Measurements from ENCODE around the gene CAB39. TPM values are rescaled to one million over a fixed set of nuclear protein-coding genes. Genes with fewer than 3 reads are reported as not detected.

The CAB39 gene
- total RNA-seq, 2 experiments from 2014 or later, result 128 to 129 TPM

- DNase-seq, result no peak
- Mint-ChIP-seq H3K27me3 (no peaks in the 10 kb centered on the region), H3K27ac (peak overlapping the region; percentile 39), H3K36me3 (peaks cover 38% of the 10 kb centered on the region), H3K4me1 (ENCODE audit: low read depth) (peaks cover 23% of the 10 kb centered on the region), H3K9me3 (no peaks in the 10 kb centered on the region), H3K4me3 (no peak overlapping the region)
- ChIA-PET POLR2A (interaction anchor here (1.0 kb wide), 1 partner anchor 10 kb away, joined by 4 read pairs; no protein-coding TSS in a partner anchor), CTCF (interaction anchor here (0.7 to 2.6 kb wide), 2 partner anchors 11 to 15 kb away, joined by 3 to 12 read pairs; no protein-coding TSS in a partner anchor)
- intact Hi-C loops (cut with micrococcal nuclease), result no loop called here
Observed at GRCh38 chr2:230809015-230809414, 96.4 kb downstream of the CAB39 start.

DNA sequence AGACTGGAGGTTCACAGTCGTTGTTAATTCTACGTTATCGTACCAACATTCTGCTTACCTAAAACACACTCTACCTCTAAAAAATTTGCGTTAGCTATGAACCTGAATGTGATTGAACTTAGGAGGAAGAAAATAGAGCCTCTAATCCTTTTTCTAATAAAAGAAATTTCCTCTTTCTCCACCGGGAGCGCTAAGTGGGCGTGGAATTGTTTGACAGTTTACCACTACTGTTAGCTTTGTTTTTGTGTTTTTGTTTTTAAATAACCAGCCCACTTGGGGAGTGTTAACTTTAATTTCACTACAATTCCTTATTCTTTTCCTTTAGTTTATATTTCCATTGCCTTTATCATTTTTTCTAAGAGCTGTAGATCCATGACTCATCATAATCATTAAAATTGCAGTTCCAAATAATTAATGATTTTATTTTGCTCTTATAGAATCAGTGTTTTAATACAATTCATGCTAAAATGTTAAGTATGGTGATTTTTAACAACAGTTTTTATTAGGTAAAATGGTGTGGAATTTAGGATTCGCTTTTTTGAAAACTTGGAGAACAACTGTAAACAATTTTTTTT, 97.1 kb downstream of the CAB39 start:
- no peak overlapping the region for H3K27ac Mint-ChIP-seq
- no peaks in the 10 kb centered on the region for H3K27me3 Mint-ChIP-seq
- H3K36me3 Mint-ChIP-seq, result peaks cover 37% of the 10 kb centered on the region
- ChIA-PET CTCF (interaction anchor here (0.7 to 2.6 kb wide), 2 partner anchors 11 to 15 kb away, joined by 3 to 12 read pairs; no protein-coding TSS in a partner anchor), POLR2A (interaction anchor here (1.0 kb wide), 1 partner anchor 9 kb away, joined by 4 read pairs; no protein-coding TSS in a partner anchor)
- no peaks in the 10 kb centered on the region for H3K9me3 Mint-ChIP-seq
- no peak for DNase-seq
- peaks cover 16% of the 10 kb centered on the region for H3K4me1 Mint-ChIP-seq (ENCODE audit: low read depth)
- no peak overlapping the region for H3K4me3 Mint-ChIP-seq
- intact Hi-C loops (cut with micrococcal nuclease), result no loop called here

GRCh38 chr2:230811508-230811907, 98.9 kb downstream of the CAB39 start:
- intact Hi-C loops (cut with micrococcal nuclease), result no loop called here
- H3K27me3 Mint-ChIP-seq, result no peaks in the 10 kb centered on the region
- ChIA-PET CTCF (interaction anchor here (1.6 to 2.6 kb wide), 2 partner anchors 13 kb away, joined by 9 to 12 read pairs; no protein-coding TSS in a partner anchor), POLR2A (no interaction called here)
- DNase-seq, result no peak
- peaks cover 42% of the 10 kb centered on the region for H3K36me3 Mint-ChIP-seq
- H3K27ac Mint-ChIP-seq, result peak overlapping the region; percentile 25
- H3K4me1 Mint-ChIP-seq (ENCODE audit: low read depth), result peaks cover 6% of the 10 kb centered on the region
- H3K4me3 Mint-ChIP-seq, result no peak overlapping the region
- H3K9me3 Mint-ChIP-seq, result no peaks in the 10 kb centered on the region

- ChIA-PET POLR2A (no interaction called here), CTCF (interaction anchor here (0.7 to 1.6 kb wide), 2 partner anchors 12 to 14 kb away, joined by 3 to 9 read pairs; no protein-coding TSS in a partner anchor)
- H3K4me3 Mint-ChIP-seq, result no peak overlapping the region
- H3K36me3 Mint-ChIP-seq, result peaks cover 47% of the 10 kb centered on the region
- intact Hi-C loops (cut with micrococcal nuclease), result no loop called here
- H3K4me1 Mint-ChIP-seq (ENCODE audit: low read depth), result peaks cover 5% of the 10 kb centered on the region
- no peak for DNase-seq
- no peak overlapping the region for H3K27ac Mint-ChIP-seq
- no peaks in the 10 kb centered on the region for H3K9me3 Mint-ChIP-seq
- H3K27me3 Mint-ChIP-seq, result no peaks in the 10 kb centered on the region
Observed at GRCh38 chr2:230812033-230812432, 99.4 kb downstream of the CAB39 start.

- intact Hi-C loops (cut with micrococcal nuclease), result no loop called here
- CTCF ChIA-PET, result interaction anchor here (0.8 to 1.3 kb wide), 3 partner anchors 10 to 182 kb away, joined by 3 to 4 read pairs (median 3); no protein-coding TSS in a partner anchor
- POLR2A ChIA-PET, result no interaction called here
- peaks cover 56% of the 10 kb centered on the region for H3K36me3 Mint-ChIP-seq
- H3K9me3 Mint-ChIP-seq, result no peaks in the 10 kb centered on the region
- no peak for DNase-seq
- peak overlapping the region; percentile 34 for H3K27ac Mint-ChIP-seq
- no peaks in the 10 kb centered on the region for H3K27me3 Mint-ChIP-seq
- H3K4me3 Mint-ChIP-seq, result no peak overlapping the region
- H3K4me1 Mint-ChIP-seq (ENCODE audit: low read depth), result no peaks in the 10 kb centered on the region
Observed at GRCh38 chr2:230814616-230815015, 102.0 kb downstream of the CAB39 start.

DNA sequence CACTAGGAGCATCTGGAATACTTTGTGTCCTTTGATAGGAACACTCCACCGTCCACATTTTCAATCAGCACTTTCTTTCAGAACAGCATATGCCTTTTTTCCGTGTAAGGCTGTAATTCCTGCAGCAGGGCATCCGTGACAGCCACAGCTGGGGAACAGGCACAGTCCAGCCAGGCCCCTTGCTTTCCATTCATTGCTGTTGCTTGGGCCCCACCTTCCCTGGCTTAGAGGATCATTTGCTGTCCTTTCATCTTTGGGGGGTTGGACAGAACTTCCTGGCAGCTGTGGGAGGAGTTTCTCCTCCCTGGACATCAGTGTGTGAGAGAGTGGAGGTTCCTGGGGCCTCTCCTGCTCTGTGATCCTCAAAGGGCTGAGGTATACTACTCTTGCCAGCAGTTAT, 102.4 kb downstream of the CAB39 start:
- Mint-ChIP-seq H3K4me3 (no peak overlapping the region), H3K4me1 (ENCODE audit: low read depth) (no peaks in the 10 kb centered on the region), H3K27ac (peak overlapping the region; percentile 34), H3K27me3 (no peaks in the 10 kb centered on the region), H3K9me3 (no peaks in the 10 kb centered on the region), H3K36me3 (peaks cover 54% of the 10 kb centered on the region)
- ChIA-PET CTCF (interaction anchor here (0.8 to 1.3 kb wide), 2 partner anchors 9 to 183 kb away, joined by 3 to 4 read pairs; no protein-coding TSS in a partner anchor), POLR2A (no interaction called here)
- no peak for DNase-seq
- intact Hi-C loops (cut with micrococcal nuclease), result no loop called here

- no peak overlapping the region for H3K27ac Mint-ChIP-seq
- no peak overlapping the region for H3K4me3 Mint-ChIP-seq
- POLR2A ChIA-PET, result no interaction called here
- no peaks in the 10 kb centered on the region for H3K27me3 Mint-ChIP-seq
- no peaks in the 10 kb centered on the region for H3K4me1 Mint-ChIP-seq (ENCODE audit: low read depth)
- intact Hi-C loops (cut with micrococcal nuclease), result no loop called here
- no peaks in the 10 kb centered on the region for H3K9me3 Mint-ChIP-seq
- no peak for DNase-seq
- H3K36me3 Mint-ChIP-seq, result peaks cover 49% of the 10 kb centered on the region
- CTCF ChIA-PET, result interaction anchor here (0.8 to 1.2 kb wide), 4 partner anchors 8 to 236 kb away, joined by 3 to 4 read pairs (median 4); no protein-coding TSS in a partner anchor
Observed at GRCh38 chr2:230816735-230817134, 104.1 kb downstream of the CAB39 start.

DNA sequence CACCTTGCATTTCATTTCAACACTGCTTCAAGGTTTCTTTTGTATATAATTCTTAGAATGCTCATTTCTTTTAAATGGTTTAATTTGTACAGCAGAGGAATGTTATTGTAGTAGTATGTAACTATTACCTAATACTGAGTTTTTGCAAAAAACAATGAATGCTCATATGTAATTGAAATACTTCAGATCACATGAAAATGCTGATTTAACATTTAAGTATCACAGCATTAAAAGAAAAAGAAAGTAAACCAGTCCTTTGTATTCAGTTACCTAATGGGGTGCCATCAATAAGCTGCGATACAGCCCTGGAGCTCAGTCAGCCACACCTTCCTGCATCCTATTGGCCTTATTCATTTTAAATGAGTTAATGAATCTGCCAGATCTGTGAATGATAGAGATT, 106.8 kb downstream of the CAB39 start:
- Mint-ChIP-seq H3K4me1 (ENCODE audit: low read depth) (peaks cover 3% of the 10 kb centered on the region), H3K27me3 (no peaks in the 10 kb centered on the region), H3K9me3 (no peaks in the 10 kb centered on the region), H3K4me3 (no peak overlapping the region), H3K36me3 (peaks cover 35% of the 10 kb centered on the region), H3K27ac (no peak overlapping the region)
- no peak for DNase-seq
- ChIA-PET POLR2A (interaction anchor here (1.6 kb wide), 1 partner anchor 10 kb away, joined by 4 read pairs; no protein-coding TSS in a partner anchor), CTCF (interaction anchor here (1.2 to 2.4 kb wide), 3 partner anchors 21 to 168 kb away, joined by 3 to 8 read pairs (median 5); no protein-coding TSS in a partner anchor)
- intact Hi-C loops (cut with micrococcal nuclease), result no loop called here

DNA sequence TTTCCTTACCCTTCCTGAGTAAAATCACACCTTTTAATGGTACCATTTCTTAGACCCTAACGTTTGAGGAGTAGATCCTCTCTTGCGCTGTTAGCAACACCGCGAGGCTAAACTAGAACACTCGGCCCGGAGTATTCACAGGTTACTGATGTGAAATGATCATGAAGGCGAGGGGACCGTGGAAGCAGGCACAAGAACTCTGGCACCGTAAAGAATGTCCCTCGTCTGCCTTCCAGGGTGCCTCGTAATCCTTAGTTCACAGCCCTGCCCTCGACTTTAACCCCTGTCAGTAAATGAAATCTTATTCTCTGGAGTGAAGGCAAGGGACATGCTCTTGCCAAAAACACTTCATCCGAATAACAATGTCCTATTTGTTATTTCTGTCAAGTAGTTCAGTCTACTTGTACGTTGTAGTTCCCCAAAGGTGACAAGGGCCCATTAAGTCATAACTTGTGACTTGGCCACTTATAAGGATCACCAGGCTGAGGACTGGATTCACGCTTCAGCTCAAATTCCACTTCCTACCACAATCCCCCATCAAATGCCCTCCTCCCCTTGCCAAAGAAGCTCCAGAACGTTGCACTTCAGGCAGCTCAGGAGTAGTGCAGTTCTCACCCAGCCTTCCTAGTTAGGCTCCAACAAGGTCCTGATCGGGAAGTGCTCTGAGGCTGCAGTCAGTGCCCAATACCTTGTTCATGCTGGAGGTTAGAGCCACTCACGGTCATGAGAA, 108.8 kb downstream of the CAB39 start:
- intact Hi-C loops (cut with micrococcal nuclease), result no loop called here
- H3K4me3 Mint-ChIP-seq, result no peak overlapping the region
- peak overlapping the region; percentile 9 for H3K27ac Mint-ChIP-seq
- H3K36me3 Mint-ChIP-seq, result peaks cover 25% of the 10 kb centered on the region
- no peaks in the 10 kb centered on the region for H3K9me3 Mint-ChIP-seq
- H3K4me1 Mint-ChIP-seq (ENCODE audit: low read depth), result peaks cover 5% of the 10 kb centered on the region
- ChIA-PET CTCF (interaction anchor here (0.8 to 5.7 kb wide), 3 partner anchors 23 to 173 kb away, joined by 3 to 98 read pairs (median 3); no protein-coding TSS in a partner anchor), POLR2A (no interaction called here)
- peaks cover 12% of the 10 kb centered on the region for H3K27me3 Mint-ChIP-seq
- no peak for DNase-seq

DNA sequence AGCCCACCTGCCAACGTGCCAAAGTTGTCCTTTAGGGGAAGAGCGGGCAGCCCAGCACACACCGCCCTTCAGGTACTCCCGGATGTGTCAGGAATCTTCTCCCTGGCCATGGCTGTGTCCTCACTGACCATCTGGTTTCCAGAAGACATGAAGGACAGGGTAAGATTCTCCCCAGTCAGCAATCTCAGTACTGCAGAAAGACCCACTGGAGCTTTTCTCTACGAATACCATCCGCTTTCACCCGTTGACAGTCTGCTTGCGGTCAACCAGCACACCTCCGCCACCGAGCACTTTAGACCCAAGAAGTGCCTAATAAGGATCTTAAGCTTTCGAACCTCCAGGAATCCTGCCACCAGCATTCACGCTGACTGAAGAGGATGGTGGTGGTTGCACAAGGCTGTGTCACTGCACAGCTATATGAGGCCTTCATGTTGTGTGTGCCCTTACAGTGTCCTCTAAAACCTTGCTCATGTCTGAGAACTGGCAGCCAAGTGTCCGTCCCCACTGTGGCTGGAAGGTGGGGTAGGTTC, 109.4 kb downstream of the CAB39 start:
- H3K4me3 Mint-ChIP-seq, result no peak overlapping the region
- POLR2A ChIA-PET, result no interaction called here
- no peak for DNase-seq
- no peaks in the 10 kb centered on the region for H3K9me3 Mint-ChIP-seq
- CTCF ChIA-PET, result interaction anchor here (0.8 to 5.7 kb wide), 5 partner anchors 24 to 235 kb away, joined by 3 to 98 read pairs (median 22); partner anchors contain the start of gene PSMD1
- H3K4me1 Mint-ChIP-seq (ENCODE audit: low read depth), result peaks cover 5% of the 10 kb centered on the region
- intact Hi-C loops (cut with micrococcal nuclease), result no loop called here
- H3K27me3 Mint-ChIP-seq, result peaks cover 18% of the 10 kb centered on the region
- no peak overlapping the region for H3K27ac Mint-ChIP-seq
- H3K36me3 Mint-ChIP-seq, result peaks cover 20% of the 10 kb centered on the region

DNA sequence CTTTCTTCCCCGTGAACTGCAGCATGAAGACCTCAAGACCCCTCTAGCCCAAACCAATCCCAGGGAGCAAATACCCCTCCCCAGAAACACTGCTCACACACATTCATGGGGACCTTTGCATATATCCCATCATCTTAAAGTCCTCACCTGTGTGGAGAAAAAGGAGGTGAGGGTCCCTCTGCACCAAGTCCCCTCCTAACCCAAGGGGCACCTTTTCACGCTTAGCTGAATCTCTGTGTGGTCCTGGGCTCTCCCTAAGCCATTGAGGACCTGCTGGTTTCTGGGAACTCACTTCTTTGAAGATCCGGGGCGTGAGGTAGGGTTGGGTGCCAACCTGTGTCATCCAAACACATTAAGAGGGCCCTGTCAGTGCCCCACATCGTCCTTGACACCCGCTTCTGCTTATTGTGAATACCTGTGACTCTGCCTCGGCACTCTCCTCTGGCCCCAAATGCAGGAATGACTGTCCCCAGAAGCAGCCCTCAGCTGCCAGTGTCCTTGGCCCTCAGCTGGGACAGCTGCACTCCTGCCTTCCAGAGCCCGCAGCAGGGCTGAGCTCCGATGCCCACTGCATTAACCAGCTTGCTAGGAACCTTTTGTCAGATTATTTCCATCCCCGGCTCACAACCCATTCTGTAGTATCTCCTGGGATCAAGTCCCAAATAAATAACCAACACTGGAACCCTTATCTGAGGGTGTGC, 110.8 kb downstream of the CAB39 start:
- peaks cover 11% of the 10 kb centered on the region for H3K36me3 Mint-ChIP-seq
- no peak for DNase-seq
- peaks cover 5% of the 10 kb centered on the region for H3K4me1 Mint-ChIP-seq (ENCODE audit: low read depth)
- ChIA-PET CTCF (interaction anchor here (0.7 to 5.7 kb wide), 27 partner anchors 10 to 240 kb away, joined by 3 to 98 read pairs (median 6); partner anchors contain the start of genes GPR55 and PSMD1), POLR2A (interaction anchor here (0.6 to 1.3 kb wide), 2 partner anchors 161 to 229 kb away, joined by 3 to 6 read pairs; no protein-coding TSS in a partner anchor)
- no peaks in the 10 kb centered on the region for H3K9me3 Mint-ChIP-seq
- no peak overlapping the region for H3K27ac Mint-ChIP-seq
- H3K27me3 Mint-ChIP-seq, result peaks cover 26% of the 10 kb centered on the region
- intact Hi-C loops (cut with micrococcal nuclease), result no loop called here
- no peak overlapping the region for H3K4me3 Mint-ChIP-seq

All from activated CD4-positive, alpha-beta memory T cell treated with anti-CD3 and anti-CD28 coated beads for 36 hours (primary cell).